Endothelial cell of umbilical vein (primary cell): ENCODE measurements around the gene USP30. TPM values are rescaled to one million over a fixed set of nuclear protein-coding genes. Genes with fewer than 3 reads are reported as not detected.

Experiments
- BruUV-seq: library from RNA; stranded (reverse); fragments of 400-500 nt; replicated peaks from 2 replicates; lab custom pipeline; 2021; lab: Mats Ljungman, UMichigan
- CTCF ChIA-PET: fragments of 300-600, 350-600 bp; sonication (Branson Sonifier 250); formaldehyde crosslinking; loops from one replicate; lab custom pipeline; 2021; ENCODE audit warnings: antibody characterized with exemption, inconsistent platforms; lab: Charles Lee
- POLR2A ChIA-PET: fragments of 300-600, 350-600 bp; sonication (Branson Sonifier 250); formaldehyde crosslinking; loops from one replicate; lab custom pipeline; 2021; ENCODE audit warnings: antibody characterized with exemption, inconsistent platforms; lab: Charles Lee
- DNase-seq: peaks from one replicate; pipeline ENCODE4 v3.0.0-alpha.2; 2011; ENCODE audit warnings: low read depth, low spot score
- FAIRE-seq: peaks from 2 replicates; lab custom pipeline; 2011; peaks lifted over from hg19 to GRCh38; lab: Jason Lieb, UNC
- H2AFZ ChIP-seq: 2 replicates; pipeline ENCODE4 v1.6.0; 2012; ENCODE audit warnings: low read depth, low read length, control low read depth, inconsistent platforms
- H3K27ac ChIP-seq: 2 replicates; pipeline ENCODE4 v1.5.1; 2011; ENCODE audit warnings: low read depth, mild to moderate bottlenecking, control low read depth, low read length, moderate library complexity; ENCODE audit not compliant: insufficient read depth
- H3K27me3 ChIP-seq, 2 experiments: 2 replicates each; pipeline versions ENCODE4 v1.6.0 to v1.6.1; 2011; ENCODE audit warnings: low read length in 2 of 2, mixed read lengths in 1 of 2; ENCODE audit not compliant: control insufficient read depth in 2 of 2, insufficient read depth in 2 of 2
- H3K36me3 ChIP-seq, 2 experiments: 2 replicates in 1 of 2; 3 replicates in 1 of 2; pipeline ENCODE4 v1.5.1; 2011; ENCODE audit warnings: low read length in 2 of 2, mild to moderate bottlenecking in 1 of 2, moderate library complexity in 1 of 2; ENCODE audit not compliant: control insufficient read depth in 2 of 2, insufficient read depth in 2 of 2; ENCODE audit errors: extremely low read depth in 1 of 2
- H3K4me1 ChIP-seq: 3 replicates; pipeline ENCODE4 v1.5.1; 2011; ENCODE audit warnings: mild to moderate bottlenecking, low read length; ENCODE audit not compliant: control insufficient read depth, insufficient read depth; ENCODE audit errors: extremely low read depth
- H3K4me2 ChIP-seq: 2 replicates; pipeline ENCODE4 v1.6.1; 2011; ENCODE audit warnings: low read length, control low read depth, mixed read lengths; ENCODE audit not compliant: insufficient read depth
- H3K4me3 ChIP-seq, 3 experiments: fragments of 200-600 bp in 1 of 3; sonication (generic), shearing (Covaris generic) in 1 of 3; replicated peaks in 1 of 3; 2 replicates each; pipeline ENCODE4 v1.5.1; 2011 to 2016; ENCODE audit warnings: control low read depth in 3 of 3, low read length in 3 of 3, mild to moderate bottlenecking in 2 of 3, inconsistent platforms in 1 of 3, low read depth in 1 of 3, moderate library complexity in 1 of 3; ENCODE audit not compliant: insufficient read depth in 1 of 3
- H3K79me2 ChIP-seq: 2 replicates; pipeline ENCODE4 v1.6.0; 2012; ENCODE audit warnings: low read length, inconsistent platforms; ENCODE audit not compliant: control insufficient read depth, insufficient read depth
- H3K9ac ChIP-seq: replicated peaks from 2 replicates; pipeline ENCODE3; 2011; ENCODE audit warnings: low read length, control low read depth; ENCODE audit not compliant: insufficient read depth; ENCODE audit errors: extremely low read depth
- H3K9me1 ChIP-seq: replicated peaks from 3 replicates; pipeline ENCODE4 v1.6.0; 2011; ENCODE audit warnings: mild to moderate bottlenecking, low read length; ENCODE audit not compliant: control insufficient read depth, insufficient read depth; ENCODE audit errors: extremely low read depth
- H3K9me3 ChIP-seq: replicated peaks from 2 replicates; pipeline ENCODE4 v1.5.1; 2012; ENCODE audit warnings: low read length, inconsistent platforms; ENCODE audit not compliant: control insufficient read depth, insufficient read depth
- H4K20me1 ChIP-seq: replicated peaks from 2 replicates; pipeline ENCODE3; 2011; ENCODE audit warnings: mild to moderate bottlenecking, low read length; ENCODE audit not compliant: control insufficient read depth, insufficient read depth; ENCODE audit errors: extremely low read depth
- CTCF ChIP-seq, 2 donors: IDR thresholded peaks; 1 replicate in 1 of 2; 2 replicates in 1 of 2; pipeline ENCODE4 v1.5.1; 2011; ENCODE audit warnings: low read length in 2 of 2, mild to moderate bottlenecking in 2 of 2, moderate library complexity in 2 of 2, control low read depth in 1 of 2, inconsistent platforms in 1 of 2, low read depth in 1 of 2; ENCODE audit not compliant: insufficient read depth in 1 of 2; ENCODE audit errors: extremely low read depth in 1 of 2
- EZH2 ChIP-seq: IDR thresholded peaks from 2 replicates; pipeline ENCODE4 v1.6.1; 2012; ENCODE audit warnings: borderline replicate concordance, low read depth, mild to moderate bottlenecking, moderate library complexity, low read length, inconsistent platforms; ENCODE audit not compliant: severe bottlenecking
- FOS ChIP-seq: IDR thresholded peaks from 2 replicates; pipeline ENCODE4 v1.6.1; 2011; ENCODE audit warnings: mild to moderate bottlenecking, low read length, moderate library complexity, borderline replicate concordance; ENCODE audit not compliant: insufficient read depth
- GATA2 ChIP-seq: IDR thresholded peaks from 2 replicates; pipeline ENCODE4 v1.7.0; 2011; ENCODE audit warnings: low read depth, mild to moderate bottlenecking, moderate library complexity, mixed read lengths, low read length; ENCODE audit not compliant: insufficient read length, insufficient read depth
- JUN ChIP-seq: IDR thresholded peaks from 2 replicates; pipeline ENCODE4 v1.6.1; 2011; ENCODE audit warnings: borderline replicate concordance, low read depth; ENCODE audit not compliant: insufficient read length, insufficient read depth
- MAX ChIP-seq: IDR thresholded peaks from 2 replicates; pipeline ENCODE4 v1.6.1; 2011; ENCODE audit not compliant: insufficient read depth, insufficient read length
- MYC ChIP-seq: IDR thresholded peaks from one replicate; pipeline ENCODE4 v1.6.1; 2011; ENCODE audit warnings: mild to moderate bottlenecking, low read depth, low read length
- POLR2A ChIP-seq: IDR thresholded peaks from 2 replicates; pipeline ENCODE4 v1.6.1; 2012; ENCODE audit warnings: low read depth, mild to moderate bottlenecking, control low read depth, low read length
- POLR2AphosphoS5 ChIP-seq: IDR thresholded peaks from 2 replicates; pipeline ENCODE4 v1.6.1; 2012; ENCODE audit warnings: low read depth, mild to moderate bottlenecking, control low read depth, low read length, moderate library complexity; ENCODE audit not compliant: insufficient read depth
- dilution Hi-C: fragments of 300-500 bp; cut with MboI; formaldehyde crosslinking; loops from one replicate; pipeline ENCODE4 v1.15.0; 2019; ENCODE audit warnings: low sequenced_read_pairs; ENCODE audit not compliant: extremely low pct_ligation_motif_present
- intact Hi-C: fragments of 100-400 bp; cut with micrococcal nuclease; formaldehyde crosslinking; loops from one replicate; pipeline ENCODE4 v1.10.0; 2022
- polyA plus RNA-seq, 4 experiments: library from polyadenylated mRNA; depleted of rRNA in 3 of 4; stranded (reverse) in 3 of 4; unstranded in 1 of 4; fragments of >200 nt; gene quantifications; 2 replicates each; pipeline versions ENCODE4 v1.2.1 to v1.2.3, GENCODE V29; 2011 to 2012; ENCODE audit warnings: missing spikeins in 1 of 4
- total RNA-seq: library from RNA; stranded (reverse); gene quantifications from 2 replicates; pipeline ENCODE4 v1.2.3, GENCODE V29; 2021

The USP30 gene
- total and polyA plus RNA-seq, 2 donors (not counting 3 experiments of a cell fraction or from before 2014, with no cell fraction given): 14.2 to 24.3 TPM

- H3K27ac ChIP-seq: no peak overlapping the region
- no peaks in the 10 kb centered on the region for H3K79me2 ChIP-seq
- H3K9ac ChIP-seq: no peak overlapping the region
- H3K4me3 ChIP-seq: no peak overlapping the region
- BruUV-seq: no TSS peak
- H3K9me3 ChIP-seq: no peaks in the 10 kb centered on the region
- DNase-seq (no peak), FAIRE-seq (no peak)
- ChIA-PET CTCF (no interaction called here), POLR2A (no interaction called here)
- peaks cover 2% of the 10 kb centered on the region for H4K20me1 ChIP-seq
- H2AFZ ChIP-seq: no peak overlapping the region
- intact Hi-C loops: no loop called here
- dilution Hi-C loops: no loop called here
- H3K4me2 ChIP-seq: no peak overlapping the region
- H3K9me1 ChIP-seq: no peaks in the 10 kb centered on the region
- no peaks in the 10 kb centered on the region for H3K36me3 ChIP-seq
- H3K4me1 ChIP-seq: no peaks in the 10 kb centered on the region
- TF ChIP-seq JUN (no peak), GATA2 (no peak), POLR2AphosphoS5 (no peak), CTCF (IDR thresholded peaks at IDR 0.05; ENCODE audit: extremely low read depth in 1 of 2, insufficient read depth in 1 of 2, low read depth in 1 of 2, low read length in 2 of 2) (no peak)
- no peaks in the 10 kb centered on the region for H3K27me3 ChIP-seq
Measured at GRCh38 chr12:109016016-109016415, 36.4 kb upstream of the USP30 start.

GRCh38 chr12:109016978-109017377 is 35.4 kb upstream of the USP30 start:
- H3K4me2 ChIP-seq: no peak overlapping the region
- H2AFZ ChIP-seq: no peak overlapping the region
- intact Hi-C loops (no loop called here), dilution Hi-C loops (no loop called here)
- H3K9me1 ChIP-seq: no peaks in the 10 kb centered on the region
- CTCF ChIA-PET: no interaction called here
- H3K79me2 ChIP-seq: no peaks in the 10 kb centered on the region
- no peak overlapping the region for H3K27ac ChIP-seq
- H3K36me3 ChIP-seq: no peaks in the 10 kb centered on the region
- peaks cover 2% of the 10 kb centered on the region for H4K20me1 ChIP-seq
- no peak overlapping the region for H3K4me3 ChIP-seq
- H3K4me1 ChIP-seq: no peaks in the 10 kb centered on the region
- H3K27me3 ChIP-seq: no peaks in the 10 kb centered on the region
- DNase-seq (no peak), FAIRE-seq (no peak)
- BruUV-seq: no TSS peak
- POLR2A ChIA-PET: no interaction called here
- TF ChIP-seq CTCF (IDR thresholded peaks at IDR 0.05; ENCODE audit: extremely low read depth in 1 of 2, insufficient read depth in 1 of 2, low read depth in 1 of 2, low read length in 2 of 2) (no peak), MYC (no peak), EZH2 (no peak), FOS (no peak), POLR2AphosphoS5 (no peak), MAX (no peak), JUN (no peak), GATA2 (no peak), POLR2A (no peak)
- H3K9me3 ChIP-seq: no peaks in the 10 kb centered on the region
- no peak overlapping the region for H3K9ac ChIP-seq
